AG04449 (cell line): ENCODE measurements around the gene TMEM181.

Experiments
- CTCF ChIA-PET: fragments of 350-600 bp; formaldehyde crosslinking; extraction: SDS; loops from one replicate; lab custom pipeline; 2021; ENCODE audit warnings: antibody characterized with exemption; lab: Yijun Ruan, JAX
- POLR2A ChIA-PET: fragments of 400-600, 350-600 bp; formaldehyde crosslinking; extraction: SDS; loops from one replicate; lab custom pipeline; 2020; ENCODE audit warnings: antibody characterized with exemption, inconsistent platforms; lab: Yijun Ruan, JAX
- DNase-seq: peaks from one replicate; pipeline ENCODE4 v3.0.0-alpha.2; 2010; ENCODE audit warnings: low read depth, low spot score
- H3K4me3 ChIP-seq: 2 replicates; pipeline ENCODE4 v1.5.1; 2011; ENCODE audit warnings: low read depth, mild to moderate bottlenecking, control low read depth, low read length
- CTCF ChIP-seq: IDR thresholded peaks from one replicate; pipeline ENCODE4 v1.5.1; 2011; ENCODE audit warnings: mild to moderate bottlenecking, moderate library complexity, low read length, control low read depth, inconsistent platforms; ENCODE audit not compliant: insufficient read depth; ENCODE audit errors: missing control alignments

The TMEM181 gene

GRCh38 chr6:158572653-158573541 lies 13.0 kb downstream of the TMEM181 start:
- DNase-seq = no peak
- CTCF ChIA-PET = interaction anchor here (1.7 kb wide), 1 partner anchor 352 kb away, joined by 5 read pairs; no protein-coding TSS in a partner anchor
- POLR2A ChIA-PET = no interaction called here

GRCh38 chr6:158573542-158573931 lies 13.6 kb downstream of the TMEM181 start:
- POLR2A ChIA-PET = no interaction called here
- CTCF ChIA-PET = interaction anchor here (0.6 to 1.7 kb wide), 2 partner anchors 10 to 353 kb away, joined by 3 to 5 read pairs; no protein-coding TSS in a partner anchor
- TF ChIP-seq CTCF = no peak
- H3K4me3 ChIP-seq = no peak overlapping the region
- DNase-seq = no peak

More at GRCh38 chr6:158572653-158573541, 13.0 kb downstream of the TMEM181 start:
- no peak overlapping the region for H3K4me3 ChIP-seq
- TF ChIP-seq CTCF = no peak

GRCh38 chr6:158574800-158575199 lies 14.9 kb downstream of the TMEM181 start:
- ChIA-PET CTCF (no interaction called here), POLR2A (no interaction called here)

GRCh38 chr6:158575550-158575949 lies 15.7 kb downstream of the TMEM181 start:
- DNase-seq = no peak
- CTCF ChIA-PET = no interaction called here
- POLR2A ChIA-PET = no interaction called here
- no peak overlapping the region for H3K4me3 ChIP-seq
- TF ChIP-seq CTCF = no peak

More at GRCh38 chr6:158574800-158575199, 14.9 kb downstream of the TMEM181 start:
- TF ChIP-seq CTCF = no peak
- DNase-seq = no peak
- H3K4me3 ChIP-seq = no peak overlapping the region

- ChIA-PET POLR2A (no interaction called here), CTCF (interaction anchor here (1.0 kb wide), 1 partner anchor 370 kb away, joined by 6 read pairs; no protein-coding TSS in a partner anchor)
- TF ChIP-seq CTCF = no peak
- H3K4me3 ChIP-seq = no peak overlapping the region
- DNase-seq = no peak
Observed at GRCh38 chr6:158584236-158584651, 24.4 kb downstream of the TMEM181 start.

- ChIA-PET CTCF (interaction anchor here (11.2 kb wide), 1 partner anchor 19 kb away, joined by 92 read pairs; no protein-coding TSS in a partner anchor), POLR2A (no interaction called here)
- no peak for TF ChIP-seq CTCF
- H3K4me3 ChIP-seq = no peak overlapping the region
- no peak for DNase-seq
Observed at GRCh38 chr6:158586652-158587051, 26.8 kb downstream of the TMEM181 start.
